IMR-90 (cell line): ENCODE results near the gene UBA3. TPM values are rescaled to one million over a fixed set of nuclear protein-coding genes. Genes with fewer than 3 reads are reported as not detected.

Experiments used
- ATAC-seq: fragments of 200-7000 bp; cut with Tn5 transposase; 2 replicates; pipeline ENCODE4 v1.9.1; 2020; ENCODE audit warnings: low read depth, mild to moderate bottlenecking, moderate library complexity
- BruUV-seq: library from RNA; stranded (reverse); fragments of 400-500 nt; replicated peaks from 2 replicates; lab custom pipeline; 2021; lab: Mats Ljungman, UMichigan
- CTCF ChIA-PET: fragments of 300-600 bp; formaldehyde crosslinking; extraction: SDS; loops from one replicate; lab custom pipeline; 2021; ENCODE audit warnings: antibody characterized with exemption; lab: Yijun Ruan, JAX
- POLR2A ChIA-PET: fragments of 300-600 bp; sonication (Branson Sonifier 250); formaldehyde crosslinking; loops from one replicate; lab custom pipeline; 2022; ENCODE audit warnings: antibody characterized with exemption; ENCODE audit not compliant: unreplicated experiment; lab: Charles Lee
- DNase-seq: peaks from one replicate; pipeline ENCODE4 v3.0.0; 2013
- H2AFZ ChIP-seq: replicated peaks from 2 replicates; pipeline ENCODE3; 2013; ENCODE audit warnings: low read length, mild to moderate bottlenecking; ENCODE audit not compliant: poor library complexity
- H2AK5ac ChIP-seq: 2 replicates; pipeline ENCODE4 v1.6.1; 2013; ENCODE audit warnings: low read depth, low read length, inconsistent platforms
- H2AK9ac ChIP-seq: replicated peaks from 2 replicates; pipeline ENCODE3; 2013; ENCODE audit warnings: mild to moderate bottlenecking, low read depth, low read length, moderate library complexity; ENCODE audit not compliant: poor library complexity
- H2BK120ac ChIP-seq: 2 replicates; pipeline ENCODE4 v1.6.1; 2013; ENCODE audit warnings: low read depth, low read length, inconsistent platforms
- H2BK15ac ChIP-seq: 3 replicates; pipeline ENCODE4 v1.6.1; 2013; ENCODE audit warnings: low read depth, low read length, inconsistent platforms
- H2BK20ac ChIP-seq: 2 replicates; pipeline ENCODE4 v1.6.1; 2013; ENCODE audit warnings: low read depth, mild to moderate bottlenecking, inconsistent platforms, low read length, moderate library complexity
- H2BK5ac ChIP-seq: 2 replicates; pipeline ENCODE4 v1.6.1; 2013; ENCODE audit warnings: mild to moderate bottlenecking, low read depth, low read length, inconsistent platforms; ENCODE audit not compliant: poor library complexity, severe bottlenecking
- H3K14ac ChIP-seq: replicated peaks from 2 replicates; pipeline ENCODE4 v1.6.1; 2013; ENCODE audit warnings: low read depth, low read length, inconsistent platforms
- H3K18ac ChIP-seq: 2 replicates; pipeline ENCODE4 v1.6.1; 2013; ENCODE audit warnings: low read depth, low read length, control low read depth
- H3K23ac ChIP-seq: 2 replicates; pipeline ENCODE4 v1.6.1; 2013; ENCODE audit warnings: low read depth, low read length, inconsistent platforms
- H3K27ac ChIP-seq: 2 replicates; pipeline ENCODE4 v1.5.1; 2013; ENCODE audit warnings: mild to moderate bottlenecking, control low read depth, low read length; ENCODE audit not compliant: insufficient read depth
- H3K27me3 ChIP-seq: 2 replicates; pipeline ENCODE4 v1.6.1; 2013; ENCODE audit warnings: low read length; ENCODE audit not compliant: control insufficient read depth, insufficient read depth
- H3K36me3 ChIP-seq: 2 replicates; pipeline ENCODE4 v1.6.1; 2013; ENCODE audit warnings: low read length, mixed read lengths; ENCODE audit not compliant: control insufficient read depth, insufficient read depth
- H3K4ac ChIP-seq: 2 replicates; pipeline ENCODE4 v1.6.1; 2013; ENCODE audit warnings: low read depth, low read length, inconsistent platforms
- H3K4me1 ChIP-seq: 2 replicates; pipeline ENCODE4 v1.6.1; 2013; ENCODE audit warnings: low read length, mixed read lengths; ENCODE audit not compliant: control insufficient read depth, insufficient read depth
- H3K4me2 ChIP-seq: 2 replicates; pipeline ENCODE4 v1.6.1; 2013; ENCODE audit warnings: low read depth, mild to moderate bottlenecking, control low read depth, low read length, moderate library complexity
- H3K4me3 ChIP-seq: 2 replicates; pipeline ENCODE4 v1.5.1; 2013; ENCODE audit warnings: low read depth, mild to moderate bottlenecking, control low read depth, low read length, moderate library complexity; ENCODE audit not compliant: insufficient read depth
- H3K56ac ChIP-seq: 2 replicates; pipeline ENCODE4 v1.6.1; 2013; ENCODE audit warnings: low read length, inconsistent platforms; ENCODE audit not compliant: insufficient read depth; ENCODE audit errors: extremely low read depth
- H3K79me1 ChIP-seq, 2 experiments: 2 replicates each; pipeline ENCODE4 v1.6.1; 2013; ENCODE audit warnings: low read length in 2 of 2, inconsistent platforms in 1 of 2, low read depth in 1 of 2
- H3K9ac ChIP-seq: 2 replicates; pipeline ENCODE4 v1.6.1; 2013; ENCODE audit warnings: low read depth, low read length, control low read depth
- H3K9me1 ChIP-seq: 2 replicates; pipeline ENCODE4 v1.6.1; 2013; ENCODE audit warnings: low read length, inconsistent platforms; ENCODE audit not compliant: insufficient read depth
- H3K9me3 ChIP-seq: 2 replicates; pipeline ENCODE4 v1.6.1; 2013; ENCODE audit warnings: low read length; ENCODE audit not compliant: control insufficient read depth, insufficient read depth
- H4K20me1 ChIP-seq: 2 replicates; pipeline ENCODE4 v1.6.1; 2013; ENCODE audit warnings: low read length, inconsistent platforms; ENCODE audit not compliant: insufficient read depth
- H4K5ac ChIP-seq: 2 replicates; pipeline ENCODE4 v1.6.1; 2013; ENCODE audit warnings: mild to moderate bottlenecking, low read depth, low read length, control low read depth
- H4K8ac ChIP-seq, 2 experiments: 2 replicates each; pipeline ENCODE4 v1.6.1; 2013; ENCODE audit warnings: low read depth in 2 of 2, low read length in 2 of 2, control low read depth in 1 of 2, inconsistent platforms in 1 of 2
- H4K91ac ChIP-seq: 2 replicates; pipeline ENCODE4 v1.6.1; 2013; ENCODE audit warnings: low read depth, low read length, inconsistent platforms; ENCODE audit not compliant: insufficient read depth
- BHLHE40 ChIP-seq: fragments of 150-350 bp; IDR thresholded peaks from 2 replicates; pipeline ENCODE4 v1.6.1; 2016; ENCODE audit warnings: mild to moderate bottlenecking, low read depth, low read length
- MAFK ChIP-seq: IDR thresholded peaks from 2 replicates; pipeline ENCODE4 v1.6.1; 2012; ENCODE audit warnings: low read depth, low read length, improper control_type of control experiment
- WGBS, 2 experiments: methylation state at CpG; one replicate each; pipeline versions ENCODE4 v1.1.5 to v1.1.7; 2013; ENCODE audit warnings: missing lambda C conversion rate in 2 of 2; ENCODE audit not compliant: insufficient read length in 1 of 2; ENCODE audit errors: extremely low coverage in 2 of 2; 5-methylcytosine and 5-hydroxymethylcytosine counted together
- dilution Hi-C: fragments of 300-500 bp; cut with HindIII; formaldehyde crosslinking; loops from one replicate; pipeline ENCODE4 v1.14.3; 2018; ENCODE audit warnings: low sequenced_read_pairs; ENCODE audit not compliant: unreplicated experiment
- in situ Hi-C: fragments of 300-500 bp; cut with MboI; formaldehyde crosslinking; loops from 3 replicates; pipeline ENCODE4 v1.14.3; 2019; ENCODE audit warnings: low sequenced_read_pairs, inconsistent platforms, mixed read lengths
- intact Hi-C: fragments of 100-400 bp; cut with micrococcal nuclease; formaldehyde crosslinking; loops from 2 replicates; pipeline ENCODE4 v1.10.0; 2022
- polyA plus RNA-seq, 3 experiments: library from polyadenylated mRNA; depleted of rRNA; stranded (reverse); fragments of >200 nt; gene quantifications; 2 replicates each; pipeline ENCODE4 v1.2.3, GENCODE V29; 2012; ENCODE audit warnings: low replicate concordance in 1 of 3
- total RNA-seq: library from RNA; depleted of rRNA; stranded (reverse); fragments of >200 nt; gene quantifications from 2 replicates; pipeline ENCODE4 v1.2.3, GENCODE V29; 2012

The UBA3 gene
- total and polyA plus RNA-seq, 2 of the 4 experiments (the other 2 are of a cell fraction), result 51.8 to 64.3 TPM

DNA sequence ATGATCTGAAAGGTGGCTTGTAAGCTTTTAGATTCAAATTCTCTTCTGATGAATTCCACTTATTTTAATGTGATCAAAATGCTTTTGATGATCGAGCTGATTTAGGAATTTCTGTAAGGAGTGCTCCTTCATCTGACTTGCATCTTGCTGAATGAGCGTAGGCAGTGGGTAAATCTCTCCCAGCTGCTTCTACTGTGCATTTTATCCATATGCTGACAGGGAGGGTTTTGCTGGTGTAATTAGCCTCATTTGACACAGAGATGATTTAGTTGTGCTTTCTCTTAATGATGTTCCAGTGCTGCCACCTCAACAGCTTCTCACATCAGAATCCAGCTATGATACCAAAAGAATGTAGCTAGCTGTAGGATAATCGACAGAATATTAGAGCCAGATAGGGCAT, 46.1 kb upstream of the UBA3 start:
- CTCF ChIA-PET, result interaction anchor here (0.6 to 1.3 kb wide), 2 partner anchors 179 to 1376 kb away, joined by 3 to 4 read pairs; no protein-coding TSS in a partner anchor
- in situ Hi-C loops, result no loop called here
- ATAC-seq (no peak), DNase-seq (no peak)
- no peaks in the 10 kb centered on the region for H3K36me3 ChIP-seq
- H2BK120ac ChIP-seq, result no peak overlapping the region
- no peaks in the 10 kb centered on the region for H3K9me1 ChIP-seq
- no peak overlapping the region for H3K18ac ChIP-seq
- no peak overlapping the region for H2AFZ ChIP-seq
- H3K27me3 ChIP-seq, result peaks cover 13% of the 10 kb centered on the region
- BruUV-seq, result no TSS peak
- POLR2A ChIA-PET, result interaction anchor here (0.5 kb wide), 1 partner anchor 297 kb away, joined by 3 read pairs; no protein-coding TSS in a partner anchor
- H3K4me1 ChIP-seq, result no peaks in the 10 kb centered on the region; the same call in 1 of the 2 replicates
- H3K9ac ChIP-seq, result no peak overlapping the region
- H3K23ac ChIP-seq, result no peak overlapping the region
- H3K4me2 ChIP-seq, result no peak overlapping the region
- no peak overlapping the region for H4K8ac ChIP-seq
- H4K91ac ChIP-seq, result no peak overlapping the region
- H2BK5ac ChIP-seq, result no peak overlapping the region
- H3K4me3 ChIP-seq, result no peak overlapping the region
- no peaks in the 10 kb centered on the region for H3K9me3 ChIP-seq
- TF ChIP-seq MAFK (no peak), BHLHE40 (no peak)
- no peaks in the 10 kb centered on the region for H3K79me1 ChIP-seq
- H2AK5ac ChIP-seq, result no peak overlapping the region
- dilution Hi-C loops, result no loop called here
- no peak overlapping the region for H2AK9ac ChIP-seq
- H3K27ac ChIP-seq, result no peak overlapping the region
- H3K56ac ChIP-seq, result no peak overlapping the region
- H2BK20ac ChIP-seq, result no peak overlapping the region
- no peak overlapping the region for H4K5ac ChIP-seq
- no peaks in the 10 kb centered on the region for H4K20me1 ChIP-seq
- no peak overlapping the region for H2BK15ac ChIP-seq
- WGBS, 2 experiments, result no CpG with 5 or more reads among the region's 3 CpGs
- no peak overlapping the region for H3K14ac ChIP-seq
- intact Hi-C loops, result loop anchor here (10.0 kb wide), 1 partner anchor 549 kb away; no protein-coding TSS in a partner anchor
- no peak overlapping the region for H3K4ac ChIP-seq
